CD14-positive monocyte (primary cell): ENCODE results near the gene CMC4. TPM values are rescaled to one million over a fixed set of nuclear protein-coding genes. Genes with fewer than 3 reads are reported as not detected.

Experiments
- DNase-seq, 3 donors: peaks; one replicate each; pipeline ENCODE4 v3.0.0-alpha.2; 2011 to 2022
- H2AFZ ChIP-seq: 2 replicates; pipeline ENCODE4 v1.6.0; 2012; ENCODE audit warnings: mild to moderate bottlenecking, low read depth, low read length, inconsistent platforms; ENCODE audit not compliant: insufficient read depth, poor library complexity, severe bottlenecking
- H3K27ac ChIP-seq, 2 donors: 1 replicate in 1 of 2; 2 replicates in 1 of 2; pipeline ENCODE4 v1.5.1; 2012 to 2013; ENCODE audit warnings: low read length in 2 of 2, control low read depth in 1 of 2, inconsistent platforms in 1 of 2, low read depth in 1 of 2, mild to moderate bottlenecking in 1 of 2
- H3K27me3 ChIP-seq, 2 donors: one replicate each; pipeline versions ENCODE4 v1.6.0 to v1.6.1; 2011 to 2013; ENCODE audit warnings: low read length in 2 of 2; ENCODE audit not compliant: control insufficient read depth in 2 of 2, insufficient read depth in 2 of 2
- H3K36me3 ChIP-seq, 2 donors: replicated peaks in 1 of 2; 1 replicate in 1 of 2; 2 replicates in 1 of 2; pipeline versions ENCODE4 v1.5.1 to v1.6.1; 2012 to 2013; ENCODE audit warnings: low read length in 2 of 2, control low read depth in 1 of 2, inconsistent platforms in 1 of 2, mild to moderate bottlenecking in 1 of 2; ENCODE audit not compliant: insufficient read depth in 2 of 2, control insufficient read depth in 1 of 2
- H3K4me1 ChIP-seq, 2 donors: 1 replicate in 1 of 2; 2 replicates in 1 of 2; pipeline versions ENCODE4 v1.5.1 to v1.6.1; 2012 to 2013; ENCODE audit warnings: low read length in 2 of 2, control low read depth in 1 of 2, inconsistent platforms in 1 of 2, mild to moderate bottlenecking in 1 of 2, moderate library complexity in 1 of 2; ENCODE audit not compliant: insufficient read depth in 2 of 2, control insufficient read depth in 1 of 2
- H3K4me2 ChIP-seq: replicated peaks from 2 replicates; pipeline ENCODE3; 2012; ENCODE audit warnings: low read length, moderate library complexity, mild to moderate bottlenecking; ENCODE audit not compliant: poor library complexity, severe bottlenecking; ENCODE audit errors: extremely low read depth
- H3K4me3 ChIP-seq, 3 experiments: fragments of 200-600 bp in 1 of 3; sonication (generic) in 1 of 3; replicated peaks in 1 of 3; 1 replicate in 2 of 3; 2 replicates in 1 of 3; pipeline ENCODE4 v1.5.1; 2011 to 2013; ENCODE audit warnings: low read length in 3 of 3, mild to moderate bottlenecking in 3 of 3, control low read depth in 2 of 3, low read depth in 2 of 3, inconsistent platforms in 1 of 3, moderate library complexity in 1 of 3
- H3K79me2 ChIP-seq: 2 replicates; pipeline ENCODE4 v1.6.0; 2012; ENCODE audit warnings: mild to moderate bottlenecking, control low read depth, inconsistent platforms, low read length, moderate library complexity; ENCODE audit not compliant: insufficient read depth
- H3K9ac ChIP-seq: 2 replicates; pipeline ENCODE4 v1.6.0; 2017; ENCODE audit warnings: low read length, mild to moderate bottlenecking; ENCODE audit not compliant: insufficient read depth, poor library complexity, severe bottlenecking
- H3K9me3 ChIP-seq, 2 donors: replicated peaks in 1 of 2; 1 replicate in 1 of 2; 2 replicates in 1 of 2; pipeline versions ENCODE4 v1.5.1 to v1.6.1; 2012 to 2013; ENCODE audit warnings: low read length in 2 of 2, control low read depth in 1 of 2; ENCODE audit not compliant: control insufficient read depth in 1 of 2, insufficient read depth in 1 of 2
- H4K20me1 ChIP-seq: 2 replicates; pipeline ENCODE4 v1.6.0; 2012; ENCODE audit warnings: mild to moderate bottlenecking, low read length, control low read depth, moderate library complexity; ENCODE audit not compliant: insufficient read depth
- H3K27ac Mint-ChIP-seq, 7 donors: one replicate each; pipeline ENCODE4 v1.8.0; 2020; ENCODE audit warnings: mild to moderate bottlenecking in 7 of 7, mixed read lengths in 7 of 7, moderate library complexity in 6 of 7, inconsistent platforms in 2 of 7
- H3K27me3 Mint-ChIP-seq, 3 donors: one replicate each; pipeline ENCODE4 v1.8.0; 2021 to 2022; ENCODE audit warnings: low read depth in 3 of 3, mild to moderate bottlenecking in 3 of 3, mixed read lengths in 3 of 3, moderate library complexity in 3 of 3, inconsistent platforms in 1 of 3
- H3K36me3 Mint-ChIP-seq, 2 donors: one replicate each; pipeline ENCODE4 v1.8.0; 2020; ENCODE audit warnings: mixed read lengths in 2 of 2, inconsistent platforms in 1 of 2, mild to moderate bottlenecking in 1 of 2
- H3K4me1 Mint-ChIP-seq: one replicate; pipeline ENCODE4 v1.8.0; 2020; ENCODE audit warnings: mild to moderate bottlenecking, mixed read lengths
- H3K4me3 Mint-ChIP-seq, 2 donors: one replicate each; pipeline ENCODE4 v1.8.0; 2020; ENCODE audit warnings: mild to moderate bottlenecking in 2 of 2, mixed read lengths in 2 of 2, moderate library complexity in 1 of 2
- H3K9me3 Mint-ChIP-seq, 7 donors: one replicate each; pipeline ENCODE4 v1.8.0; 2020 to 2022; ENCODE audit warnings: mixed read lengths in 7 of 7, mild to moderate bottlenecking in 6 of 7, moderate library complexity in 6 of 7, inconsistent platforms in 2 of 7
- WGBS: methylation state at CpG from one replicate; pipeline ENCODE4 v1.1.5; 2013; ENCODE audit warnings: missing lambda C conversion rate; ENCODE audit not compliant: insufficient coverage; 5-methylcytosine and 5-hydroxymethylcytosine counted together
- intact Hi-C, 2 donors: fragments of 100-400 bp; cut with micrococcal nuclease; formaldehyde crosslinking; loops; one replicate each; pipeline versions ENCODE4 v1.15.0 to v1.15.1; 2023
- polyA plus RNA-seq, 3 donors: library from polyadenylated mRNA; depleted of rRNA in 1 of 3; unstranded in 2 of 3; stranded (reverse) in 1 of 3; fragments of 300-500 nt in 2 of 3; fragments of >200 nt in 1 of 3; fragmentation: Illumina TruSeq in 2 of 3; gene quantifications; 1 replicate in 2 of 3; 2 replicates in 1 of 3; pipeline ENCODE4 v1.2.3, GENCODE V29; 2012 to 2021
- TF ChIP-seq, protein P1 (sequence below): fragments of 200-600 bp; IDR thresholded peaks from one replicate; pipeline ENCODE4 v1.8.0; 2022; ENCODE audit warnings: antibody characterized with exemption, mild to moderate bottlenecking

The CMC4 gene
- polyA plus RNA-seq, 3 donors, result 6.4 to 11.1 (median 10.1) TPM

DNA sequence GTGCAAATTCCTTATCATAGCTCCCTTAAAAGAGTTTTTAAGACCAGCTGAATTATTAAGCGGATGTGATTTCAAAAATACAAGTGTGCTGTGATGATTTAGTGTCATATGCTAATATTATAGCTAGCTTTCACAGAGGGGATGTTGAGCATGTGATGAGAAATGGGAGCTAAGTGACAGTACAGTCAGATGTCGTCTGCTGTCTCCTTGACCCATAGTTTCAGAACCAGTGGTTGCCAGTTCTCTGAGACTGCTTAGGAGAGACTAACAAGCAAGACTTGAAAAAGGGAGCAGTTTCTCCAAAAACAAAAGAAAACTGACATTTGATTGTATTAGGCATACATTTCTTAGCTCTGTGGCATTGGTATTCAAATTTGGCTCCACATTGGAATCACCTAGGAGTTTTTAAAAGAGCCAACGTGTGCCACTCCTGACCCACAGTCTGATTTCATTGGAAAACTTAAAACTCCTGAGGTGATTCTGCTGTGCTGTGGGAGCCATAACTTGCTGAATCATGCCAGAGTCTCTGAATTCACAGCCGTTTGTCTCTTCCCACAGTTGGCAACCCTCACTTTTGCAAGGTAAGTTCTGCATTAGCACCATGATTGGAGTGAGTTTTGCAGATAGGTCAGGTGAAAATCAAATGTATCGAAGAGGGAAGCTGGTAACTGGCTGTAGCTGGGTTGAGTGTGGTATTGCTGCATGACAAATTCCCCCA lies 24.0 kb downstream of the CMC4 start:
- Histone ChIP-seq H3K27me3 (no peaks in the 10 kb centered on the region), H3K79me2 (no peaks in the 10 kb centered on the region), H3K4me2 (no peak overlapping the region), H3K4me3 (no peak overlapping the region), H3K4me1 (no peaks in the 10 kb centered on the region), H3K36me3 (peaks cover 13 to 37% of the 10 kb centered on the region in 2 donors), H2AFZ (no peak overlapping the region), H3K9me3 (no peaks in the 10 kb centered on the region), H3K27ac (no peak overlapping the region), H3K9ac (no peak overlapping the region), H4K20me1 (no peaks in the 10 kb centered on the region)
- intact Hi-C loops, result no loop called here
- H3K27ac Mint-ChIP-seq, result peak overlapping the region in 1 of 7 donors; percentile 26
- TF ChIP-seq, protein P1, sequence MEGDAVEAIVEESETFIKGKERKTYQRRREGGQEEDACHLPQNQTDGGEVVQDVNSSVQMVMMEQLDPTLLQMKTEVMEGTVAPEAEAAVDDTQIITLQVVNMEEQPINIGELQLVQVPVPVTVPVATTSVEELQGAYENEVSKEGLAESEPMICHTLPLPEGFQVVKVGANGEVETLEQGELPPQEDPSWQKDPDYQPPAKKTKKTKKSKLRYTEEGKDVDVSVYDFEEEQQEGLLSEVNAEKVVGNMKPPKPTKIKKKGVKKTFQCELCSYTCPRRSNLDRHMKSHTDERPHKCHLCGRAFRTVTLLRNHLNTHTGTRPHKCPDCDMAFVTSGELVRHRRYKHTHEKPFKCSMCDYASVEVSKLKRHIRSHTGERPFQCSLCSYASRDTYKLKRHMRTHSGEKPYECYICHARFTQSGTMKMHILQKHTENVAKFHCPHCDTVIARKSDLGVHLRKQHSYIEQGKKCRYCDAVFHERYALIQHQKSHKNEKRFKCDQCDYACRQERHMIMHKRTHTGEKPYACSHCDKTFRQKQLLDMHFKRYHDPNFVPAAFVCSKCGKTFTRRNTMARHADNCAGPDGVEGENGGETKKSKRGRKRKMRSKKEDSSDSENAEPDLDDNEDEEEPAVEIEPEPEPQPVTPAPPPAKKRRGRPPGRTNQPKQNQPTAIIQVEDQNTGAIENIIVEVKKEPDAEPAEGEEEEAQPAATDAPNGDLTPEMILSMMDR, result no peak
- no CpG with 5 or more reads among the region's 5 CpGs for WGBS
- no peaks in the 10 kb centered on the region for H3K4me1 Mint-ChIP-seq
- no peak for DNase-seq
- peaks cover 31 to 41% of the 10 kb centered on the region in 2 donors for H3K36me3 Mint-ChIP-seq
- H3K9me3 Mint-ChIP-seq, result peaks cover 0 to 1% (median 0%) of the 10 kb centered on the region in 7 donors
- H3K4me3 Mint-ChIP-seq, result no peak overlapping the region
- peaks cover 0 to 2% (median 0%) of the 10 kb centered on the region in 3 donors for H3K27me3 Mint-ChIP-seq

- Mint-ChIP-seq H3K4me3 (no peak overlapping the region), H3K4me1 (no peaks in the 10 kb centered on the region), H3K27ac (peak overlapping the region in 1 of 7 donors; percentile 15), H3K27me3 (peaks cover 0 to 2% (median 0%) of the 10 kb centered on the region in 3 donors), H3K9me3 (peaks cover 0 to 1% (median 0%) of the 10 kb centered on the region in 7 donors), H3K36me3 (peaks cover 29 to 34% of the 10 kb centered on the region in 2 donors)
- no peak overlapping the region for H3K4me3 ChIP-seq
- H4K20me1 ChIP-seq, result no peaks in the 10 kb centered on the region
- no peak for DNase-seq
- peaks cover 9 to 30% of the 10 kb centered on the region in 2 donors for H3K36me3 ChIP-seq
- TF ChIP-seq, protein P1, result no peak
- H3K9ac ChIP-seq, result no peak overlapping the region
- no peak overlapping the region for H3K27ac ChIP-seq
- H3K4me2 ChIP-seq, result no peak overlapping the region
- H3K4me1 ChIP-seq, result no peaks in the 10 kb centered on the region
- H3K27me3 ChIP-seq, result no peaks in the 10 kb centered on the region
- no peaks in the 10 kb centered on the region for H3K79me2 ChIP-seq
- H2AFZ ChIP-seq, result no peak overlapping the region
- no CpG with 5 or more reads among the region's 6 CpGs for WGBS
- no peaks in the 10 kb centered on the region for H3K9me3 ChIP-seq
- intact Hi-C loops, result no loop called here
Observed at GRCh38 chrX:155046129-155046810, 24.7 kb downstream of the CMC4 start.
